Progenitor cell of endocrine pancreas (in vitro differentiated cells): ENCODE measurements around the gene GPR157. TPM values are rescaled to one million over a fixed set of nuclear protein-coding genes. Genes with fewer than 3 reads are reported as not detected.
A peak's percentile ranks its signal among the peaks of the same experiment; 100 is the strongest.

ENCODE experiments used
- DNase-seq: peaks from one replicate; pipeline ENCODE4 v3.0.0; 2021; ENCODE audit warnings: low spot score; ENCODE audit not compliant: unreplicated experiment
- H3K27ac Mint-ChIP-seq: 2 replicates; pipeline ENCODE4 v1.8.0; 2021; ENCODE audit warnings: mild to moderate bottlenecking, moderate library complexity, mixed read lengths
- H3K27me3 Mint-ChIP-seq: 2 replicates; pipeline ENCODE4 v1.8.0; 2021; ENCODE audit warnings: mixed read lengths
- H3K36me3 Mint-ChIP-seq: 2 replicates; pipeline ENCODE4 v1.8.0; 2022; ENCODE audit warnings: mixed read lengths; ENCODE audit not compliant: insufficient read depth
- H3K4me1 Mint-ChIP-seq: 2 replicates; pipeline ENCODE4 v1.8.0; 2021; ENCODE audit warnings: low read depth, mixed read lengths
- H3K4me3 Mint-ChIP-seq: 2 replicates; pipeline ENCODE4 v1.8.0; 2021; ENCODE audit warnings: low read depth, mild to moderate bottlenecking, moderate library complexity, mixed read lengths
- H3K9me3 Mint-ChIP-seq: 2 replicates; pipeline ENCODE4 v1.8.0; 2021; ENCODE audit warnings: low read depth, mixed read lengths
- total RNA-seq: library from RNA; stranded (reverse); gene quantifications from 2 replicates; pipeline ENCODE4 v1.2.1, GENCODE V29; 2021
- TF ChIP-seq, protein P1 (sequence below): fragments of 200-600 bp; sonication (generic); IDR thresholded peaks from one replicate; pipeline ENCODE4 v1.5.0; 2021; ENCODE audit warnings: antibody characterized with exemption, mild to moderate bottlenecking; ENCODE audit not compliant: unreplicated experiment

GPR157 gene
- total RNA-seq, 1 donor from 2014 or later = 1.1 TPM

- TF ChIP-seq, protein P1, sequence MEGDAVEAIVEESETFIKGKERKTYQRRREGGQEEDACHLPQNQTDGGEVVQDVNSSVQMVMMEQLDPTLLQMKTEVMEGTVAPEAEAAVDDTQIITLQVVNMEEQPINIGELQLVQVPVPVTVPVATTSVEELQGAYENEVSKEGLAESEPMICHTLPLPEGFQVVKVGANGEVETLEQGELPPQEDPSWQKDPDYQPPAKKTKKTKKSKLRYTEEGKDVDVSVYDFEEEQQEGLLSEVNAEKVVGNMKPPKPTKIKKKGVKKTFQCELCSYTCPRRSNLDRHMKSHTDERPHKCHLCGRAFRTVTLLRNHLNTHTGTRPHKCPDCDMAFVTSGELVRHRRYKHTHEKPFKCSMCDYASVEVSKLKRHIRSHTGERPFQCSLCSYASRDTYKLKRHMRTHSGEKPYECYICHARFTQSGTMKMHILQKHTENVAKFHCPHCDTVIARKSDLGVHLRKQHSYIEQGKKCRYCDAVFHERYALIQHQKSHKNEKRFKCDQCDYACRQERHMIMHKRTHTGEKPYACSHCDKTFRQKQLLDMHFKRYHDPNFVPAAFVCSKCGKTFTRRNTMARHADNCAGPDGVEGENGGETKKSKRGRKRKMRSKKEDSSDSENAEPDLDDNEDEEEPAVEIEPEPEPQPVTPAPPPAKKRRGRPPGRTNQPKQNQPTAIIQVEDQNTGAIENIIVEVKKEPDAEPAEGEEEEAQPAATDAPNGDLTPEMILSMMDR = no peak
- Mint-ChIP-seq H3K4me3 (no peak overlapping the region), H3K4me1 (no peaks in the 10 kb centered on the region), H3K36me3 (no peaks in the 10 kb centered on the region), H3K27ac (no peak overlapping the region), H3K9me3 (no peaks in the 10 kb centered on the region), H3K27me3 (peaks cover 2% of the 10 kb centered on the region)
- DNase-seq = no peak
Observed at GRCh38 chr1:9062021-9062471, 66.9 kb downstream of the GPR157 start.

DNA sequence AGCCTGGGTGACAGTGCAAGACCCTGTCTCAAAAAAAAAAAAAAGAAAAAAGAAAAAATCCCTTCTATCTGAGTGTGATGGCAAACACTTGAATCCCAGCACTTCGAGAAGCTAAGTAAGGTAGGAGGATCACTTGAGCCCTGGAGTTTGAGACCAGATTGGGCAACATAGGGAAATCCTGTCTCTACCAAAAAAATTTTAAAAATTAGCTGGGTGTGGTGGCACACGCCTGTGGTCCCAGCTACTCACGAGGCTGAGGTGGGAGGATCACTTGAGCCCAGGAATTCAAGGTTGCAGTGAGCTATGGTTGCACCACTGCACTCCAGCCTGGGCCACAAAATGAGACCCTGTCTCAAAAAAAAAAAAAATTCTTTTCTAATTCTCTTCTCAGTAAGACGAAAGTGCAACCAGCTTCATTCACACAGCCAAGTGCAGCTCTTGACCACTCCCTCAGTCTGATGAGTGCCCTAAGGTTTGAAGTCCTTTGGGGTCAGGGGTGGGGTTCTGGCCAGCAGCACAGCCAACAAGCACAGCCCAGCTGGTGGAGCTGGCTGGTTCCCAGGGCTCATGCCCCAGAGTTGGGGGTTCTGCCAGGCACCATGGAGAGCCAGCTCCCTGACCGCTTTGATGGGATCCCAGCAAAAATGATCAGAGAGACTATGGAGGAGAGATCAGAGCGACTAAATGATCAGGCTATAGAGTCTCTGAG, 67.5 kb downstream of the GPR157 start:
- H3K4me1 Mint-ChIP-seq = no peaks in the 10 kb centered on the region
- peaks cover 2% of the 10 kb centered on the region for H3K27me3 Mint-ChIP-seq
- TF ChIP-seq, protein P1 = no peak
- no peak for DNase-seq
- H3K9me3 Mint-ChIP-seq = no peaks in the 10 kb centered on the region
- H3K4me3 Mint-ChIP-seq = no peak overlapping the region
- H3K27ac Mint-ChIP-seq = no peak overlapping the region
- no peaks in the 10 kb centered on the region for H3K36me3 Mint-ChIP-seq

DNA sequence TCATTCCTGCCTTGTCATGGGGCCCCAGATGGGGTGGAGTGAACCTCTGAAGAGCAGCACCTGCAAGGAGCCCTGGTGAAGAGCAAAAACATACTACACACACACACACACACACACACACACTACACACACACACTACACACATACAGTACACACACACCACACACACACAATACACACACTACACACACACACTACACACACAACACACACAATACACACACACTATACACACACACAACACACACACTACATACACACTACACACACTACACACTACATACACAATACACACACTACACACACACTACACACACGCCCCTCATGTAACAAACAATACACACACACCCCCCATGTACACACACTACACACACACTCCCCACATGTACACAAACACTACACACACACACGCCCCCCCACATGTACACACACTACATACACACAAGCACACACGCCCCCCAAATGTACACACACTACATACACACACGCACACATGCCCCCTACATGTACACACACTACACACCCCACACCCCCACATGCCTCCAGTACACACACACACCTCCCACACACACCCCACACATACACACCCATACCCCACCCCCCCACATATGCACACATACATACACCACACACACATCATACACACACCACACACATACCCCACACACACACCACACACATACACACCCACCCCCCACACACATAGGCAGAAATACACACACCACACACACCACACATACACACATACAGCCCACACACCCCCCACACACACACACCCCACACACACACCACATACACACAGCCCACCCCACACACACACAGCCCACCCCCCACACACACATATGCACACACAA, 68.8 kb downstream of the GPR157 start:
- Mint-ChIP-seq H3K36me3 (no peaks in the 10 kb centered on the region), H3K9me3 (no peaks in the 10 kb centered on the region), H3K4me3 (no peak overlapping the region), H3K27me3 (peaks cover 2% of the 10 kb centered on the region), H3K27ac (no peak overlapping the region), H3K4me1 (no peaks in the 10 kb centered on the region)
- TF ChIP-seq, protein P1 = no peak
- DNase-seq = no peak

- H3K27me3 Mint-ChIP-seq = peaks cover 2% of the 10 kb centered on the region
Observed at GRCh38 chr1:9058465-9058864, 70.4 kb downstream of the GPR157 start.

DNA sequence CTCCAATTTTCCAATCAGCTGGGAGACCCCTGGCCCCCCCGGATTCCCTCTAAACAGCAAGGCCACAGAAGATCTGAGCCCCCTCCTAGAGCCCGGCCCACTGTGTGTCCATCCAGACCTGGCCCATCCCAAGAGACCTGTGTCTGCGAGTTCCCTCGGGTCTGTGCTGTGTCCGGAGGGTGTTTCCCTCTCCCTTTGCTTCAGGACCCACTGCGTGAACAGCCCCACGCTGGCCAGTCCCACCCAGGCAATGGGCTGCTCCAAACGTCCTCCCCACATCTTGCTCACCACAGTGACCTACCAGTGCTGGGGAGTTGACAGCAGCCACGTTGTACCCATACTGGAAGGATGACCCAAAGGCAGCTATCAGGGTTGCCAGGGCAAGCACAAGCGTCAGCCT, 71.1 kb downstream of the GPR157 start:
- Mint-ChIP-seq H3K4me3 (no peak overlapping the region), H3K27me3 (peaks cover 2% of the 10 kb centered on the region), H3K36me3 (no peaks in the 10 kb centered on the region), H3K4me1 (no peaks in the 10 kb centered on the region), H3K9me3 (no peaks in the 10 kb centered on the region), H3K27ac (no peak overlapping the region)
- TF ChIP-seq, protein P1 = no peak
- no peak for DNase-seq

More at GRCh38 chr1:9058465-9058864, 70.4 kb downstream of the GPR157 start:
- H3K4me1 Mint-ChIP-seq = no peaks in the 10 kb centered on the region
- no peaks in the 10 kb centered on the region for H3K36me3 Mint-ChIP-seq
- H3K9me3 Mint-ChIP-seq = no peaks in the 10 kb centered on the region
- no peak overlapping the region for H3K4me3 Mint-ChIP-seq
- no peak overlapping the region for H3K27ac Mint-ChIP-seq
- TF ChIP-seq, protein P1 = peak; percentile 47
- DNase-seq = no peak
